Activated CD8-positive, alpha-beta memory T cell treated with anti-CD3 and anti-CD28 coated beads for 48 hours (primary cell): Measurements from ENCODE around the gene KLC4.
"Not testable (repeated sequence)": the region's sequence is repeated elsewhere in the genome, so short reads cannot be mapped to it uniquely, and the experiment has no call there.

Experiments
- DNase-seq, 3 experiments: peaks; one replicate each; pipeline ENCODE4 v3.0.0-alpha.2; 2020; ENCODE audit warnings: low read depth in 2 of 3, low spot score in 2 of 3

The KLC4 gene

DNA sequence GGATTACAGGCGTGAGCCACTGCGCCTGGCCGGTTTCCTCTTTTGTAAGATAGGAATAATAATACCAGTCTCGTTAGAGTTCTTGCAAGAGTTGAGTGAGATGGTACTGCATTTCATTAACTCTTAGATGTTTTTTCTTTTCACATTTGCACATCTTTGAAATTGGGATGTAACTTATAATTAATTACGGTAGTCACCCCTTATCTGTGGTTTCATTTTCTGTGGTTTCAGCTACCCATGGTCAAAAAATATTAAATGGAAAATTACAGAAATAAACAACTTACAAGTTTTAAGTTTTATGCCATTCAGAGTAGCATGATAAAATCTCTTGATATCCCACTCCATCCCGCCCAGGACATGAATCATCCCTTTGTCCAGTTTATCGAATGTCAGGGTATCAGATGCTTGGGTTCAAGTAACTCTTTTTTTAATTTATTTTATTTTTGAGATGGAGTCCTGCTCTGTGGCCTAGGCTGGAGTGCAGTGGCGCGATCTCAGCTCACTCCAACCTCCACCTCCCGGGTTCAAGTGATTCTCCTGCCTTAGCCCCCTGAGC is 32.1 kb downstream of the KLC4 start:
- DNase-seq: no peak

GRCh38 chr6:43092635-43093034 is 33.2 kb downstream of the KLC4 start:
- no peak for DNase-seq

- DNase-seq: no peak
These were observed 34.2 kb downstream of the KLC4 start for GRCh38 chr6:43093436-43094289.

DNA sequence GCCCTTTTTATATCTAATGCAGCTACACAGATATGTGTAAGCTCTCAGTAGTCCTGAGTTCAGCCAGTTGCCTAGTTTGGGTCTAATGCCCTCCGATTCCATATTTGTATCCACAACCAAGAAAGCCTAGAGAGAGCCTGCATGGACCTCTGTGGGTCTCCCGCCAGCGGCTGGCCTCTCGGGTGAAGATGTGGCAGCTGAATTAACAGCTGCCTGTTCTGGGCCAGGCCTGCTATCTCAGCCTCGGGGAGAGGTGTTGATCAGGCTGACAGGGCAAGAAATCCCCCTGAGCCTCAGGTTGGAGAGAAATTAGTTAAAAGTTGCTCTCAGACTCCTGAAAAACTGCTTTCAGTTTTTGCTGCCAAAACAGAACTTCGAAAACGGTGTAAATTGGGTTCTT is 36.5 kb downstream of the KLC4 start:
- DNase-seq: no peak

- no peak for DNase-seq
These were observed 37.1 kb downstream of the KLC4 start for GRCh38 chr6:43096451-43097097.

- DNase-seq: no peak
These were observed 37.7 kb downstream of the KLC4 start for GRCh38 chr6:43097098-43097489.

GRCh38 chr6:43097502-43097901 is 38.1 kb downstream of the KLC4 start:
- DNase-seq: no peak

GRCh38 chr6:43101497-43101896 is 42.1 kb downstream of the KLC4 start:
- no peak for DNase-seq

DNA sequence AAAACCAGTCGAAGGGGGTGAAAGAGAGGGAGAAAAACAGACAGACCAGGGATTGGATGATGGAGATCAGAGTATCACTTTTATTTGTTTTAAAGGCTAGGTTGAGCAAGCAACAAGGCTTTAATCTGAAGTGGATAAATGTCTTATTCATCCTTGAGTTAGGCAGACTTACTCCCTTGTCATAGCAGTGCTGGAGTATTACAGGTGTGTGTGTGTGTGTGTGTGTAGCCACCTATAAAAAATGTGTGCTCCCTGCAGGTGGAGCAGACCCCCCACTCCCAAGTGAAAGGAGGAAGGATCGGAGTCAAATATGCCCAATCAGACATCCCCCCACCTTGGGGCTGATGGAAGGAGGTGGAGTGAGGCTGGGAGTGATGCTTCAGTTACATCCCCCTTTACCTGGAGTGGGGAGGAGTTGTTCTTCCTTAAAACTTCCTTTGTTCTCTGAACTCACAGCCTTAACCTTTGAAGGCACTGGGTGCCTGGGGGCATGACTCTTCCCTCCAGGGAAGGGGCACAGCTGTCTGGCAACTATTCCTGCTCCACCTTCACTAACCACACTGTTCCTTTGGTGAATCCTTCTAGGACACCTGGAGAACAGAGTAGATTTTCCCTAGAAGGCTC is 43.9 kb downstream of the KLC4 start:
- no peak for DNase-seq

DNA sequence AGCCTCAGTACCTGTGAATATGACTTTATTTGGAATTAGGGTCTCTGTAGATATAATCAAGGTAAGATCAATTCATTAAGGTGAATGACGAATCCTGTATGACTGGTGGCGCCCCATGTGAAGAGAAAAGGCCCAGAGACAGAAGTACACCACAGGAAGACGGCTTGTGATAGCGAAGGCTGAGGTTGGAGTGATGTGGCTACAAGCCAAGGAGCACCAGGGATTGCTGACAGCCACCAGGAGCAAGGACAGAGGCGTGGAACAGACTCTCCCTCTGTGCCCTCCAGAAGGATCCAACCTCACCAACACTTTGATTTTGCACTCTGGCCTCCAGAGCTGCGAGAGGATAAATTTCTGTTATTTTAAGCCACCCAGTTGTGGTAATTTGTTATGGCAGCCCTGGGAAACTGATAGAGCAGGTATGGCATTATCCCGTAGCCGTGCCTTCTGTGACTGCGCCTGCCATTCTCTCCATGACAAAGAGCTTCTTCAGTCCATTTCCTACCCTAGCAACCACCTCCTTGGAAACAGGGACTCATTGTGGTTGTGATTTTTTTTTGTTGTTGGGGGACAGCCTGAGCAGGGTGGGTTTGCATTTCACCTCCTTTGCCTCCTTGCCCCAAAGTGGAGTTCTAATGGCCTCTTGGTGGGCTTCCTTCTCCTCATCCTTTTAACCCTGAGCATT is 46.2 kb downstream of the KLC4 start:
- DNase-seq: no peak

DNA sequence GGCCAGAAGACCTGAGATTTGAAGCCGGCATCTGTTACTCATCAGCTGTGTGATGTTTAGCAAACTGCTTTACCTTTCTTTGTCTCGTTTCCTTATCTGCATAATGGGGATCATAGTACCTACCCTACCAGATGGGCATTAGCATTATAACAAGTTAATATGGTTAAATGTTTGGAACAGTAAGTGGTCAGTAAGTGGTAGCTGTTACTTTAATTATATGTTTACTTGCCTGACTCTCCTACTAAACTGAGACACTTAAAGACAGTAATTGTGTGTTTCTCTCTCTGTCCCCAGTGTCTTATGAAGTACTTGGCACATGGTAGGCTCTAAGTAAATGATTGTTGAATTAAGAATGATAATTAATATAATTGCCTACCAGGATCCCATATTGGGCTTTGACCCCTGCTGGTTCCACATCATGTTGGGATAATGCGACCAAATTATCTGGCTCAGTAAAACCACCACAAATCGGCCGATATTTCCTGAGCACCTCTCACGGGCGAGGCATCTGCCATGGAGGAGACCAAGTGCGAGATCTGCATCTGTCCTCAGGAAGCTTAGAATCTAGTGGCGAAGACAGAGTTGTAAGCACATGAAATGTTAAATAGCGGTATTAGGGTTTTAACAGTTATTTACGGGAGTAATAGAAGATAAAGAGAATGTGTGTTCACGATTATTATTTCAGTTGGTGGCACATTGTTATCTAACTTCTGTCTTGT is 48.1 kb downstream of the KLC4 start:
- DNase-seq: no peak

GRCh38 chr6:43113431-43114260 is 54.2 kb downstream of the KLC4 start:
- no peak for DNase-seq

GRCh38 chr6:43115365-43115764 is 55.9 kb downstream of the KLC4 start:
- DNase-seq: no peak

- not testable (repeated sequence) for DNase-seq
These were observed 58.0 kb downstream of the KLC4 start for GRCh38 chr6:43117466-43117865.

DNA sequence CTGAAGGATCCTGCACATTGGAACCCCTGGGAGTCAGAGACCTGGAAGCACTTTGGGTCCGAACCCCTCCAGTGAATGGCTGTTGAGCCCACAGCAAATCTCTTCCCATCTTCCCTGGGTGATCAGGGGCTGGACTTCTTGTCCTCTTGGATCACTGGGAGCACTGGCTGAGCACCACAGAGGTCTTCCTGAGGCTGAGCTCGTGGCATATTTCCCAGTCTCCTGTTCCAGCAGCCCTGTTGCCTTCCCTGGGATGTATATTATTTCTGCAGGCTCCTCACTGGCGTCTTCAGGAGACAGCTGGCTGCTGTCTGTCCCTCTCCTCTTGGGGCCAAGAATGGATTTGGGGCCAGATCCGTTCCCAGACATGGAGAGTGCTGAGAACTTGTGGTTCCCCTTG is 60.1 kb downstream of the KLC4 start:
- DNase-seq: no peak

DNA sequence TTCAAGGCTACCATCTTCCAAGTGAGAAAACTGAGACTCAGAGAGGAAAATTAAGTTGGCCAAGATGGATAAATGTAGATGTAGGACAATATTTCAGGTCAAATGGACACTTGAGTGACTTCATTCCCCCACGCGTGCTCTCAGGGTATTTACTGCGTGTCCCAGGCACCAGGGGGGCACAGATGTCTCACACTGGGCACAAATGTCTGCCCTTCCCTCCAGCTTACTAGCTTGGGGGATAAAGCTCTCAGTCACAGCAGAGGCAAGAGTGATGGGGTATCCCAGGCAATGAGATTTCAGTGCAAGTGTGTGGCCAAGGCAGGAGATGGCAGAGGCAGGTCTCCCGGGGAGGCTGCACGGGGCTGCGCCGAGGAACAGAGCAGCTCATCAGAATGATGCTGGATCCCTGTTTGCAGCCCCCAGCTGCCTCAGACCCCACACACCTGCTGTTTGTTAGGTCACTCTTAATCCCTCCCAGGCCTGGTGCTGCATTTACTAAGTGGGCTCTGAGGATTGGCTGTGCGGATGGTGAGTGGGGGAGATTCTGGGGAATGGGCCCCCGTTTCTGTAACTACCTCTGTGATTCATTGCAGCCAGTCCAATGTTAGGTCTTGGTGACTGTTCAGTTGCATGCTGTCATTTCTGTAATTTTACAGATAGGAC is 60.8 kb downstream of the KLC4 start:
- DNase-seq: no peak

- DNase-seq: no peak
These were observed 61.8 kb downstream of the KLC4 start for GRCh38 chr6:43120944-43121913.

GRCh38 chr6:43122146-43122545 is 62.7 kb downstream of the KLC4 start:
- no peak for DNase-seq
